Activated T-cell treated with anti-CD3 and anti-CD28 coated beads, Interleukin-2, amount 50 U/mL, for 48 hours (primary cell): ENCODE measurements around the gene CXXC5.
A peak's percentile ranks its signal among the peaks of the same experiment; 100 is the strongest.
"Not testable (repeated sequence)": the region's sequence is repeated elsewhere in the genome, so short reads cannot be mapped to it uniquely, and the experiment has no call there.

Experiments used
- DNase-seq, 2 experiments: peaks; one replicate each; pipeline ENCODE4 v3.0.0-alpha.2; 2020

The CXXC5 gene

DNA sequence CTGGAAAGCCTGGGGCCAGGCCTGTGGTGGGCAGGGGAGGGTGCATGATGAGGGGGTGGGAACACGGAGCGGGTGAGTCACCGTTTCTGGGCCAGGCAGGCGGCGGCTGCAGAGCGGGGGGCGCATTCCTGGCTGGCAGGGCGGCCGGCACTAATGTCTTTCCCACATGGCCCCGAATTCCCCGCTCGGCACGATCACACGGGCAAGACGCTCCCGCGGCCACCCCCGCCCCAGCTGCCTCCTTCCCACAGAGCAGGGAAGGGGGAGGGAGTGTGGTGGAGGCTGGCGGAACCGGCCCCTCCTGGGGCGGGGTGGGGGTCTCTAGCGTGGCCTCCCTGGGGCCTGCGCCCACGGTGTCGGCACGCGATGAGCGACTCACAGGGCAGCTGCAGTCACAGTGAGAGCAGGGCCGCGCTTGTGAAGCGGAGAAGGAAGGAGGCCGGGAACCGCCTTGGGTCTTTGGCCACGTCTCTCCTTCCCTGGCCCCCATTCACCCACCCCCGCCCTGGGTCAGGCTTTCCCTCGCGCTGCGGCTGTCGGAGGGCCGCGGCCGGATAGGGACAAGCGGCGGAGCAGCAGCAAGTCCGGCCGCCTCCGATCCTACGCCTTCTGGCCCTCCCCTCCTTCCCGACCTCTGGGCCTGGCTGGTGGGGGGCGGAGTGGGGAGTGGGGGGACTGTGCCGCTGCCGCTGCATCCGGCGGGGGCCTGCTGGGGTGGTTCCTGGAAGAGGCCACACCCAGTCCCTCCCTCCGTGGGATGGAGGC, 48.9 kb downstream of the CXXC5 start:
- peak; percentile 42 to 59 for DNase-seq

DNA sequence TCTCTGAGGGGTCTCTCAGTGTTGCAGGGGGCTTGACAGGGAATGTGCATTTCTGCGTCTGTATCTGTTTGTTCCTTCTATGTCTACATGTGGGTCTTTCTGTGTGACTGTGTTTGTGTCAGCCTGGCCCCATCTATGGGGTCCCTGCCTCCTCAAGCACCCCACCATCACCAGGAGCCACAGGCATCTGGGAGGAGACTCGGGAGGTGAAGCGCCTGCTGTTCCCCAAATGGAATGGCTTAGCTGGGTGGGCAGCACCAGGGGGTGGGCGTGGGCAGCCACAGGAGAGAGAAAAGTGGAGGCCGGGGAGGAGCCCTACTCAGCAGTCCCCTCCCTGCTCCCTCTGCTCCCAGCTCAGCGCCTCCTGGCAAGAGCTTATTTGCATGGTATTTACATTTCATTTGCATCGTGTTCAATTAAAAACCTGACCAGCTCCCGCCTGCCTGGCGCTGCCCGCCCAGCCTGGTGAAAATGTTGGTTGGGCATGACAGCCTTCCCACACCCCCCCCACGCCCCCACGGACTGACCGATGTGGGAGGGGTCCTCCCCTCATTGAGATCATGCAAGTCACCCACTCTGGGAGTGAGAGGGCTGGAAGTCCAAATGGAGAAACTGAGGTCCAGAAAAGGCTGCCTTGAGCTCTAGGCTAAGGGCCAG, 50.5 kb downstream of the CXXC5 start:
- DNase-seq = no peak

DNA sequence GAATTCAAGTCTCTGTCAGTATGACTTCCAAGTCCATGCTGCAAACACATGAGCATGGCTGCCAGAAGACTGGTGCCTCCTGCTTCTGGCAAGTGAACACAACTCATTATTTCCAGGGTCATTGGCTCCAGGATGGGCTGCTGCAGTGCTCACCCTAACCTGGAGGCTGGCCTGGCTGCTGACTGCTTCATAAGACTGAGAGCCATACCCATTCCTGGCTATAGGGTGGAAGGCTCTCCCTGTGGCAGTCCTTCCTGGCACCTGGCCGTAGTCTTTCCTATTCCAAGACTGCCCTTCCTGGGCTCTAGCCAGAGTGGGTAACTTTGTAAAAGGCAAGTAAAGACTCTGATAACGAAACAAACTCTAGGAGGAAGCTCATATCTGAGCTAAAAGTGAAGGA, 51.2 kb downstream of the CXXC5 start:
- DNase-seq = no peak

DNA sequence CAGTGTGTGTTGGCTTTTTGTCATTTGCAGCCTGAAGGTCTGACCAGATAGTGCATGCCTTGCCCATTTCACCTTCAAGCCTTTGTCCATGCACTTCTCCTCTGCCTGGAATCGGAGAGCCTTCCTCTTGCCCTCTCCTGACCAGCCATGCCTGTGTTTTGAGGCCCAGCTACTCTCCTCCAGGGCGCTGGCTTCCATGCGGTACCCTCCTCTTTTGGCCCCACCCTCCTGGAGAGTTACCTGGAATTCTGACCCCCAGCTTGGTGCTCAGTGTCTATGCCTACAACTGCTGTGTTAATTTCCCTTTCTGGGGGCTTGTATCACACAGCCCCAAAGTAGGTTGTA, 52.5 kb downstream of the CXXC5 start:
- DNase-seq = no peak

DNA sequence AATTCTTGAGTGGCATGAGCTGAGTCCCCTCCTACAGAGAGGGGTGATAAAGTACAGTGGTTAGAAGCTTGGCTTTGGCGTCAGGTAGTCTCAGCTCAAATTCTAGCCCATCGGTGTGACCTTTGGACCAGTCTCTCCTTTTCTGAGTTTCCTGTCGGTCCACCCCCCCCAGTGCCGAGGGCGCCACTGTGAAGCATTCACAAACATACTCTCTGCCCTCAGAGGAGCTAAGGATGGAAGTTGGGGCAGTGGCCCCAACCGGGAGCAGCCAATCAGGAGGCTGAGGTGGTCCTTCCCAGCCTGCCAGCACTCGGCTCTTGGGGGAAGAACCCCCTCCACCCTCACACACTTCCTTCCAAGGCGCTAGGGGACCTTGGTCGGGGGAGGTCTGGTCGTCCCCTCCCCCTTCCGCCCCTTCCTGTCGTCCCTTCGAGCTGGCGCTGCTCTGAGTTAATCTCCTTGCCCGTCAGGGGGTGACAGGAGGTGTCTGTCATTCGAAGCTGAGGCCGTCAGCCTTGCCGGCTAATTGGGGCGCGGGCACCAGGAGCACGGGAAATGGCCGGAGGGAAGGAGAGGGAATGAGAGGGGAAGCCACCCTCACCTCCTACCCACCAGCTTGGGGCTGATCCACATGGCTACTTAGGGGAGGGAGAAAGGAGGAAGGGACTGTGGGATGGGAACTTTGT, 53.0 kb downstream of the CXXC5 start:
- DNase-seq = no peak

- no peak for DNase-seq
Observed at GRCh38 chr5:139702548-139702947, 54.4 kb downstream of the CXXC5 start.

- no peak for DNase-seq
Observed at GRCh38 chr5:139704748-139705147, 56.6 kb downstream of the CXXC5 start.

GRCh38 chr5:139705191-139705590, 57.0 kb downstream of the CXXC5 start:
- DNase-seq = no peak

- DNase-seq = no peak
Observed at GRCh38 chr5:139705655-139706587, 57.8 kb downstream of the CXXC5 start.

DNA sequence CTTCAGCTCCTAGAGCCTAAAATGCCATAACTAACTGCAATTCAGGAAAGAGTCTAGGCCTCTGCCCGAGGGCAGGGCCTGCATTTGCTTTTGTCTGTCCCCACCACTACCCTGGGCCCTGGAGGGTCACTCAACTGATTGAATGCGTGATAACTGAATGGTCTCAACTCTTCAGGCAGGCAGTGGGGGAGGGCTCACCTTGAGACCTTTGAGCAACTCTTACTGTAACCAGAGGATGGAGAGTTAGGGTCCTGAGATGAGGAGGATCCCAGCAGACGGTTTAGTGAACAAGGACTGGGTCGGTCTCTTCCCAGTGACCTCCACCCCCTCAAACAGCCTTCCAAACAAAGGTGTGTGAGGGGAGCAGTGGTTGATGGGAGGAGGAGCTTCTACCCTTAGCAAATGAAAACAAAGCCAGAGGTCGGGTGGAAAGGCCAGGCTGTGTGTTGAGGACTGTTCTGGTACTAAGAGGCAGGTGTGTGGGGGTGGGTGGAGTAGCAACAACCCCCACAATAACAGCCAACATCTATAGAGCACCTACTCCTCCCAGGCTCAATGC, 59.4 kb downstream of the CXXC5 start:
- DNase-seq = no peak

DNA sequence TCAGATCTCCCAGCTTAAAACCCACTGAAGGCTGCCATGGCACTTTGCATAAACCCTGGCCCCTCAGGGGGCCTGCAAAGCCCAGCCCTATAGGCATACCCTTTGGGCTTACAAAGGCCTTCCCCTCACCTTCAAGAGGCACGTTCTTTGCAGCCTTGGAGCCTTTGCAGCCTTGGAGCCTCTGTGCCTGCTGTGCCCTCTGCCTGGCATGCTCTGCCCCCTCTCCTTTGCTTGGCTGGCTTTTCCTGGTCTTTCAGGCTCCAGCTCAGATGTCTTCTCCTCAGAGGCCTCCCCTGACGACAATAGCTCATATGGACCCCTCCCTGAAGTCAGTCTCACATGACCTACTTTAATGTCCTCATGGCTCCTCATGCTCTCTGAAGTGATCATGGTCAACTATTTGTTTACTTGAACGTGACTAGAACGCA, 60.3 kb downstream of the CXXC5 start:
- DNase-seq = no peak

DNA sequence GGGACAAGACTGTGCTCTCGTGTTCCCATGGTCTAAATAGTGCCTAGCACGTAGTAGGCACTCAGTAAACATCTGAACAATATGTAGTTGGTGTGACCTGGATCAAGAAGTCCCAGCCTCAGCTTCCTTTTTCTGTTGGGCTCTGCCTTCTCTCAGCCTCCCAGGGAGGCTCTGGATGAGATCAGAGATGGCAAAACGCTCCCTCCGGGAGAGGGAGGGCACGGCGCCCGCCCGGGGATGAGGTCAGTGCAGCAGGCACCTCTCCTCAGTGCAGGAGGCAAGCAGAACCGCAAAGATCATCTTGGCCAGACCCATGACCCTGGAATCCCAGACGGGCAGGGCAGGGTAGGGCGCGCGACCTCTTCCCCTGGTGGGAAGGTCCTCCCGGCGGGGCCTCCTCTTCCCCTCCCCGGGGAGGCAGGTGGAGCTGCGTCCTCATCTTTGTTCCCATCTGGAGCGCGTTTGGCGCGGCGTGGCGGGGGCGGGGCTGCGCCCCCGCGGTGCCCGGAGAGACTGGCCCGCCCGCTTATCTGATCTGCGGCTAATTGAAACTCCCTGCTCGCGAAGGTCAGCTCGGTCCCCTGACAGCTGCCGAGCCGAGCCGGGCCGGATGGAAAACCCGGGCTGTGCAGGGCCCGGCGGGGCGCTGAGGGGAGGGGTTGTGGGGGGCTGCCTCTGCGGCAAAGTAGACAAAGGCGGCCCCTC, 60.9 kb downstream of the CXXC5 start:
- DNase-seq = no peak

- no peak for DNase-seq
Observed at GRCh38 chr5:139709582-139710318, 61.6 kb downstream of the CXXC5 start.

- peak; percentile 61 to 68 for DNase-seq
Observed at GRCh38 chr5:139710319-139711066, 62.3 kb downstream of the CXXC5 start.

DNA sequence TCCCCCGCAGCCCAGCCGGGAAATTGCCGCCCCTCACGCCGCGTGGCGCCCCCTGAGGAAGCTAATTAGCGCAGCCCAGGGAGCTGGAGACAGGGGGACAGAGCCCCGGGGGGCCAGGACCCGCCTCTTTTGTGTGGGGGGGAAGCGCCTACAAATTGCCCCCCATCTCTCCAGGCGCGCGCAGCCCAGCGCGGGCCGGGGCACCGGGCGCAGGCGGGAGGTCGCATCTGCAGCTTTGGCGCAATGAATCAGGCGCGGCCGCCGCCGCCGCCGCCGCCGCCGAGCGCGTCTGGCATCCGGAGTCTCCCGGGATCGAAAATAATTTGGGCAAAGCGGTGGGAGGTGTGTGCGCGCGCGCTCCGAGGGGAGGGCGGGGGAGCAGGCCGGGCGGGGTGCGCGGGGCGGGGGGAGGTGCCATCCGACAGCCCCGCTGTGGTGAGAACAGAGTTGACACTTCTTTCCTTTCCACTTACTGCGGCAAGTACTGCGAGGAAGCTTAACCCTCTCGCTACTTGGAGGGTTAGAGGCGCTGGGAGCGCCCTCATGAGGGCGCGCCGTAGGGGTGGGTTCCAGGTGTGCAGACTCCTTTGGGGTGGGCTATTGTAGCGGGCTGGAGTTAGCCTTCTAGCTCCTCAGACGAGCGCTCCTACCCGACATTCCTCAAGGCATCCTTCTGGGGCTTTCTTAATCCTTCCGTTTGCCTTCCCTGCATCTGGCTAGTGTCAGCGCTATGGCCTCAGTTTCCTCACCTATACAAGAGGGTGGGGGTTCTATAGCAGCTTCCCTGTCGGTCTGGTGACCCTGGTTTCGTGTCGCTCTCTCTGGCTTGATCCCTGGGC, 63.1 kb downstream of the CXXC5 start:
- DNase-seq = peak; percentile 69 to 73

GRCh38 chr5:139711906-139712224, 63.7 kb downstream of the CXXC5 start:
- no peak for DNase-seq

DNA sequence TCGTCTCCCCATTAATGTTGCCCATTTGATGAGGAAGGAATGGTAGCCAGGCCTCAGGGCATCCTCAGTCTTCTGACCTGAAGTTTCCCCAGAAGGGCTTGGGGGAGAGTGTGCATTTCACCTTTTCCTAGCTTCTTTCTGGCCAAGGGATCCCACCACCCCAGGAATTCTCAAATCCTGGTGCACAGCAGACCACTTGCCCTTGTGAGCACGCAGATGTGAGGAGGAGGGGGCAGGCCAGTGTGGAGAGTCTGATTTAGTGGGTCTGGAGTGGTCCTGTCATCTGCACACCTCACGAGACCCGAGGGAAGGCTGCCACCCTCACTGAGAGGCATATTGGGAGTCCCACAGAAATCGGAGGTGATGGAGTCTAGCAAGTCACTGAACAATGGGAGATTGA, 64.3 kb downstream of the CXXC5 start:
- no peak for DNase-seq

- not testable (repeated sequence) for DNase-seq
Observed at GRCh38 chr5:139713898-139714297, 65.7 kb downstream of the CXXC5 start.

DNA sequence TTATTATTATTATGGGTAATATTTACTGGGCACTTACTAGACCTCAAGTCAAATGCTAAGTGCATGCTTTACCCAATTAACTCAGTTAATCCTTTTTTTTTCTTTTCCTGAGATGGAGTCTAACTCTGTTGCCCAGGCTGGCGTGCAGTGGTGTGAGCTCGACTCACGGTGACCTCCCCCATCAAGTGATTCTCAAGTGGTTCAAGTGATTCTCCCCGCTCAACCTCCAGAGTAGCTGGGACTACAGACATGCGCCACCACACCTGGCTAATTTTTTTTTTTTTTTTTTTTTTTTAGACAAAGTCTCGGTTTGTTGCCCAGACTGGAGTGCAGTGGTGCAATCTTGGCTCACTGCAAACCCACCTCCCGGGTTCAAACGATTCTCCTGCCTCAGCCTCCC, 69.1 kb downstream of the CXXC5 start:
- DNase-seq = no peak

DNA sequence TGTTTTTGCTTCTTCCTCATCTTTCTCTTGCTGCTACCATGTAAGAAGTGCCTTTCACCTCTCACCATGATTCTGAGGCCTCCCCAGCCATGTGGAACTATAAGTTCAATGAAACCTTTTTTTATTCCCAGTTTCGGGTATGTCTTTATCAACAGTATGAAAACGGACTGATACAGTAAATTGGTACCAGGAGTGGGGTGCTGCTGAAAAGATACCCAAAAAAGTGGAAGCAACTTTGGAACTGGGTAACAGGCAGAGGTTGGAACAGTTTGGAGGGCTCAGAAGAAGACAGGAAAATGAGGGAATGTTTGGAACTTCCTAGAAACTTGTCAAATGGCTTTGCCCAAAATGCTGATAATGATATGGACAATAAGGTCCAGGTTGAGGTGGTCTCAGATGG, 70.3 kb downstream of the CXXC5 start:
- DNase-seq = not testable (repeated sequence)
